HCT116 (cell line): Measurements from ENCODE around the gene CAPN9. TPM values are rescaled to one million over a fixed set of nuclear protein-coding genes. Genes with fewer than 3 reads are reported as not detected.

Experiments
- ATAC-seq: fragments of 200-7000 bp; cut with Tn5 transposase; 2 replicates; pipeline ENCODE4 v1.9.1; 2020; ENCODE audit warnings: mild to moderate bottlenecking, moderate library complexity
- BruUV-seq: library from RNA; stranded (reverse); fragments of 400-500 nt; replicated peaks from 2 replicates; lab custom pipeline; 2021; lab: Mats Ljungman, UMichigan
- CTCF ChIA-PET: fragments of 300-600 bp; sonication (Branson Sonifier 250); formaldehyde crosslinking; loops from one replicate; lab custom pipeline; 2021; ENCODE audit warnings: antibody characterized with exemption; lab: Charles Lee
- POLR2A ChIA-PET: fragments of 300-600, 350-600 bp; sonication (Branson Sonifier 250); formaldehyde crosslinking; loops from one replicate; lab custom pipeline; 2021; ENCODE audit warnings: antibody characterized with exemption; lab: Charles Lee
- RAD21 ChIA-PET, 2 experiments: fragments of 300-600 bp; sonication (Branson Sonifier 250); formaldehyde crosslinking; loops; one replicate each; lab custom pipeline; 2023; ENCODE audit warnings: low total read pairs in 2 of 2; ENCODE audit not compliant: uncharacterized antibody in 2 of 2, unreplicated experiment in 2 of 2, low non-redundant PET in 1 of 2; lab: Charles Lee
- DNase-seq: peaks from one replicate; pipeline ENCODE4 v3.0.0-alpha.2; 2010; ENCODE audit warnings: low read depth, low spot score
- H2AFZ ChIP-seq: fragments of 200-600 bp; shearing (Covaris generic), sonication (generic); 2 replicates; pipeline ENCODE4 v1.6.1; 2017; ENCODE audit warnings: low read depth, mixed run types, mixed read lengths, antibody characterized with exemption, low read length; ENCODE audit not compliant: poor library complexity, severe bottlenecking
- H3K27ac ChIP-seq: 2 replicates; pipeline ENCODE4 v1.5.1; 2012; ENCODE audit warnings: low read depth, low read length
- H3K27me3 ChIP-seq: fragments of 200-600 bp; sonication (generic); 2 replicates; pipeline ENCODE4 v1.6.1; 2016; ENCODE audit warnings: mixed run types, low read length, mixed read lengths; ENCODE audit not compliant: insufficient read depth
- H3K36me3 ChIP-seq, 2 experiments: fragments of 200-500 bp in 1 of 2; fragments of 200-600 bp in 1 of 2; sonication (Bioruptor generic) in 1 of 2; sonication (generic) in 1 of 2; 2 replicates each; pipeline versions ENCODE4 v1.5.1 to v1.6.1; 2014 to 2016; ENCODE audit warnings: low read length in 2 of 2, inconsistent platforms in 1 of 2, mixed read lengths in 1 of 2, mixed run types in 1 of 2; ENCODE audit not compliant: insufficient read depth in 2 of 2, control insufficient read depth in 1 of 2
- H3K4me1 ChIP-seq, 2 experiments: fragments of 200-600 bp in 1 of 2; sonication (generic) in 1 of 2; 2 replicates each; pipeline versions ENCODE4 v1.5.1 to v1.6.1; 2012 to 2017; ENCODE audit warnings: low read length in 2 of 2, inconsistent platforms in 1 of 2, mild to moderate bottlenecking in 1 of 2, mixed read lengths in 1 of 2, mixed run types in 1 of 2, moderate library complexity in 1 of 2; ENCODE audit not compliant: insufficient read depth in 2 of 2, control insufficient read depth in 1 of 2
- H3K4me2 ChIP-seq: fragments of 200-600 bp; sonication (generic); 2 replicates; pipeline ENCODE4 v1.6.1; 2017; ENCODE audit warnings: mixed run types, low read length, mixed read lengths
- H3K4me3 ChIP-seq, 2 experiments: fragments of 200-600 bp in 1 of 2; sonication (generic) in 1 of 2; replicated peaks in 1 of 2; 2 replicates each; pipeline ENCODE4 v1.5.1; 2011 to 2016; ENCODE audit warnings: low read length in 2 of 2, control low read depth in 1 of 2, low read depth in 1 of 2, mild to moderate bottlenecking in 1 of 2, mixed read lengths in 1 of 2, mixed run types in 1 of 2
- H3K79me2 ChIP-seq: fragments of 200-600 bp; sonication (generic); 2 replicates; pipeline ENCODE4 v1.6.1; 2017; ENCODE audit warnings: mild to moderate bottlenecking, mixed run types, low read length, moderate library complexity, mixed read lengths; ENCODE audit not compliant: insufficient read depth
- H3K9ac ChIP-seq: fragments of 200-600 bp; sonication (generic); 2 replicates; pipeline ENCODE4 v1.6.1; 2016; ENCODE audit warnings: low read length, mixed read lengths
- H3K9me2 ChIP-seq: fragments of 200-600 bp; sonication (generic), shearing (Covaris generic); 2 replicates; pipeline ENCODE4 v1.6.1; 2017; ENCODE audit warnings: mixed run types, mild to moderate bottlenecking, moderate library complexity; ENCODE audit not compliant: insufficient read depth
- H3K9me3 ChIP-seq, 2 experiments: fragments of 200-500 bp in 1 of 2; fragments of 200-600 bp in 1 of 2; sonication (Bioruptor generic) in 1 of 2; sonication (generic) in 1 of 2; 2 replicates each; pipeline ENCODE4 v1.6.1; 2014 to 2017; ENCODE audit warnings: low read length in 2 of 2, mixed read lengths in 2 of 2, inconsistent platforms in 1 of 2, low read depth in 1 of 2, mild to moderate bottlenecking in 1 of 2, mixed run types in 1 of 2, moderate library complexity in 1 of 2; ENCODE audit not compliant: control insufficient read depth in 1 of 2, insufficient read depth in 1 of 2
- H4K20me1 ChIP-seq: fragments of 200-600 bp; sonication (generic), shearing (Covaris generic); 2 replicates; pipeline ENCODE4 v1.6.1; 2017; ENCODE audit warnings: mixed run types, mild to moderate bottlenecking, moderate library complexity; ENCODE audit not compliant: insufficient read depth
- ATF3 ChIP-seq: IDR thresholded peaks from 2 replicates; pipeline ENCODE4 v1.6.1; 2012
- CTCF ChIP-seq, 3 experiments: fragments of 200-600 bp in 1 of 3; sonication (generic) in 1 of 3; IDR thresholded peaks in 2 of 3; conservative IDR thresholded peaks in 1 of 3; 2 replicates each; pipeline ENCODE4 v1.5.1; 2012 to 2017; ENCODE audit warnings: low read depth in 2 of 3, low read length in 2 of 3, antibody characterized with exemption in 1 of 3, borderline replicate concordance in 1 of 3, control low read depth in 1 of 3, mild to moderate bottlenecking in 1 of 3, mixed read lengths in 1 of 3, mixed run types in 1 of 3, moderate library complexity in 1 of 3; ENCODE audit not compliant: insufficient read depth in 1 of 3
- ELF1 ChIP-seq: IDR thresholded peaks from 2 replicates; pipeline ENCODE4 v1.6.1; 2012; ENCODE audit warnings: low read depth, borderline replicate concordance
- FOSL1 ChIP-seq: IDR thresholded peaks from 2 replicates; pipeline ENCODE4 v1.6.1; 2012; ENCODE audit warnings: low read depth
- JUND ChIP-seq: IDR thresholded peaks from 2 replicates; pipeline ENCODE4 v1.6.1; 2012
- MAX ChIP-seq: IDR thresholded peaks from 2 replicates; pipeline ENCODE4 v1.6.1; 2012
- POLR2AphosphoS5 ChIP-seq: IDR thresholded peaks from 2 replicates; pipeline ENCODE4 v1.6.1; 2011; ENCODE audit warnings: mild to moderate bottlenecking, low read depth, low read length, moderate library complexity
- RAD21 ChIP-seq: IDR thresholded peaks from 2 replicates; pipeline ENCODE4 v1.6.1; 2012; ENCODE audit warnings: low read depth, mild to moderate bottlenecking
- REST ChIP-seq: IDR thresholded peaks from 2 replicates; pipeline ENCODE4 v1.6.1; 2012; ENCODE audit warnings: low read depth
- SIN3A ChIP-seq: IDR thresholded peaks from 2 replicates; pipeline ENCODE4 v1.6.1; 2012; ENCODE audit warnings: low read depth
- TCF7L2 ChIP-seq: IDR thresholded peaks from 2 replicates; pipeline ENCODE4 v1.7.0; 2011; ENCODE audit warnings: borderline replicate concordance, inconsistent platforms; ENCODE audit not compliant: insufficient read depth, insufficient read length; ENCODE audit errors: extremely low read depth
- ZFX ChIP-seq: fragments of 450-650 bp; IDR thresholded peaks from 2 replicates; pipeline ENCODE4 v1.6.1; 2017
- ZNF274 ChIP-seq: fragments of 200-500 bp; sonication (Bioruptor generic); IDR thresholded peaks from 2 replicates; pipeline ENCODE4 v1.6.1; 2014; ENCODE audit warnings: mild to moderate bottlenecking, low read depth, low read length, inconsistent platforms
- intact Hi-C: fragments of 100-400 bp; cut with micrococcal nuclease; formaldehyde crosslinking; loops from 2 replicates; pipeline ENCODE4 v1.10.0; 2022
- total RNA-seq: library from RNA; stranded (reverse); gene quantifications from one replicate; pipeline ENCODE4 v1.2.1, GENCODE V29; 2021; ENCODE audit not compliant: unreplicated experiment

Gene CAPN9
- total RNA-seq, 1 experiment from 2014 or later: not detected

- Histone ChIP-seq H3K9me3 (no peaks in the 10 kb centered on the region), H3K9ac (no peak overlapping the region), H3K9me2 (no peaks in the 10 kb centered on the region), H3K4me2 (peak overlapping the region; percentile 56), H3K4me3 (peak overlapping the region in 1 of 2 experiments; percentile 24; a peak in 3 of 4 replicates), H3K27ac (peak overlapping the region; percentile 42), H2AFZ (no peak overlapping the region), H3K27me3 (no peaks in the 10 kb centered on the region), H3K36me3 (no peaks in the 10 kb centered on the region; a peak in 2 of 4 replicates), H3K4me1 (peaks cover 31 to 33% of the 10 kb centered on the region in 2 experiments), H4K20me1 (no peaks in the 10 kb centered on the region), H3K79me2 (no peaks in the 10 kb centered on the region; the same call in 1 of the 2 replicates)
- ATAC-seq (peak; percentile 73), DNase-seq (no peak)
- ChIA-PET POLR2A (no interaction called here), CTCF (no interaction called here), RAD21 (no interaction called here)
- TF ChIP-seq FOSL1 (0 out of 2 replicates have a peak, but pooled peaks have one; percentile 32), JUND (peak; percentile 45; the same call in 1 of the 2 replicates), ZFX (no peak)
- intact Hi-C loops: no loop called here
- BruUV-seq: no TSS peak
These were observed 102.5 kb downstream of the CAPN9 start for GRCh38 chr1:230849451-230850224.

GRCh38 chr1:230850547-230850946 is 103.4 kb downstream of the CAPN9 start:
- DNase-seq: no peak
- intact Hi-C loops: no loop called here
- Histone ChIP-seq H3K27me3 (no peaks in the 10 kb centered on the region), H2AFZ (no peak overlapping the region), H4K20me1 (no peaks in the 10 kb centered on the region), H3K9ac (no peak overlapping the region), H3K4me2 (peak overlapping the region; percentile 56), H3K9me3 (no peaks in the 10 kb centered on the region), H3K36me3 (no peaks in the 10 kb centered on the region; a peak in 2 of 4 replicates), H3K9me2 (no peaks in the 10 kb centered on the region), H3K79me2 (no peaks in the 10 kb centered on the region; the same call in 1 of the 2 replicates), H3K27ac (no peak overlapping the region), H3K4me1 (peaks cover 31 to 33% of the 10 kb centered on the region in 2 experiments), H3K4me3 (no peak overlapping the region)
- RAD21 ChIA-PET: no interaction called here
- POLR2A ChIA-PET: no interaction called here
- CTCF ChIA-PET: no interaction called here
- no peak for ATAC-seq
- no TSS peak for BruUV-seq
- TF ChIP-seq ZFX (no peak), FOSL1 (no peak), ZNF274 (no peak), ELF1 (no peak), JUND (no peak), ATF3 (no peak), REST (no peak), SIN3A (no peak), CTCF (IDR thresholded peaks at IDR 0.05 in 2 of 3, conservative IDR thresholded peaks at IDR 0.05 in 1 of 3; ENCODE audit: borderline replicate concordance in 1 of 3, insufficient read depth in 1 of 3, low read depth in 2 of 3, low read length in 2 of 3) (no peak), RAD21 (no peak), POLR2AphosphoS5 (no peak), MAX (no peak), TCF7L2 (no peak)
